PC-9 (cell line): ENCODE measurements around the gene MT2A. TPM values are rescaled to one million over a fixed set of nuclear protein-coding genes. Genes with fewer than 3 reads are reported as not detected.

Experiments used
- BruUV-seq: library from RNA; stranded (reverse); fragments of 400-500 nt; replicated peaks from 2 replicates; lab custom pipeline; 2021; lab: Mats Ljungman, UMichigan
- CTCF ChIA-PET: fragments of 300-600 bp; sonication (Branson Sonifier 250); formaldehyde crosslinking; loops from one replicate; lab custom pipeline; 2022; ENCODE audit warnings: antibody characterized with exemption; lab: Charles Lee
- POLR2A ChIA-PET: fragments of 300-600 bp; sonication (Branson Sonifier 250); formaldehyde crosslinking; loops from one replicate; lab custom pipeline; 2022; ENCODE audit warnings: antibody characterized with exemption; ENCODE audit not compliant: unreplicated experiment; lab: Charles Lee
- DNase-seq, 2 experiments: peaks; one replicate each; pipeline versions ENCODE4 v3.0.0 to v3.0.0-alpha.2; 2015 to 2022; ENCODE audit warnings: mixed read lengths in 1 of 2
- H2AFZ ChIP-seq: fragments of 200-600 bp; sonication (generic); 2 replicates; pipeline ENCODE4 v1.8.1; 2017; ENCODE audit warnings: antibody characterized with exemption
- H3F3A ChIP-seq: fragments of 200-600 bp; sonication (generic); 2 replicates; pipeline ENCODE4 v1.8.1; 2017; ENCODE audit warnings: antibody characterized with exemption, mild to moderate bottlenecking, low read depth; ENCODE audit not compliant: insufficient read depth
- H3K27ac ChIP-seq: fragments of 200-600 bp; sonication (generic); 2 replicates; pipeline ENCODE4 v1.6.1; 2016; ENCODE audit warnings: mixed run types
- H3K27me3 ChIP-seq: fragments of 200-600 bp; sonication (generic); 2 replicates; pipeline ENCODE4 v1.6.1; 2016; ENCODE audit warnings: low read depth, mixed run types; ENCODE audit not compliant: insufficient read depth
- H3K36me3 ChIP-seq: fragments of 200-600 bp; sonication (generic); 2 replicates; pipeline ENCODE4 v1.6.1; 2016; ENCODE audit warnings: low read depth, mixed run types
- H3K4me1 ChIP-seq: fragments of 200-600 bp; sonication (generic); replicated peaks from 2 replicates; pipeline ENCODE4 v1.6.1; 2016; ENCODE audit warnings: mixed run types; ENCODE audit not compliant: insufficient read depth
- H3K4me2 ChIP-seq: fragments of 200-600 bp; sonication (generic); 2 replicates; pipeline ENCODE4 v1.6.1; 2017; ENCODE audit warnings: mixed run types
- H3K4me3 ChIP-seq: fragments of 200-600 bp; sonication (generic); 2 replicates; pipeline ENCODE4 v1.6.1; 2016; ENCODE audit warnings: mixed run types
- H3K79me2 ChIP-seq: fragments of 200-600 bp; sonication (generic); 2 replicates; pipeline ENCODE4 v1.6.1; 2017; ENCODE audit warnings: low read depth, mixed run types
- H3K9me2 ChIP-seq: fragments of 200-600 bp; sonication (generic); 2 replicates; pipeline ENCODE4 v1.8.1; 2017; ENCODE audit warnings: mild to moderate bottlenecking; ENCODE audit not compliant: insufficient read depth
- H3K9me3 ChIP-seq: fragments of 200-600 bp; sonication (generic); 2 replicates; pipeline ENCODE4 v1.8.1; 2016; ENCODE audit warnings: low read depth; ENCODE audit not compliant: insufficient read depth
- H4K20me1 ChIP-seq: fragments of 200-600 bp; sonication (generic); 2 replicates; pipeline ENCODE4 v1.8.1; 2017; ENCODE audit not compliant: insufficient read depth
- EZH2 ChIP-seq: fragments of 200-600 bp; sonication (generic); IDR thresholded peaks from 2 replicates; pipeline ENCODE4 v1.8.0; 2017; ENCODE audit warnings: antibody characterized with exemption, low read depth
- intact Hi-C: fragments of 100-400 bp; cut with micrococcal nuclease; formaldehyde crosslinking; loops from one replicate; pipeline ENCODE4 v1.10.0; 2022; ENCODE audit not compliant: unreplicated experiment
- total RNA-seq: library from RNA; stranded (reverse); gene quantifications from 2 replicates; pipeline ENCODE4 v1.2.3, GENCODE V29; 2021
- TF ChIP-seq, protein P1 (sequence below): fragments of 200-600 bp; sonication (generic); conservative IDR thresholded peaks from 2 replicates; pipeline ENCODE4 v1.6.1; 2017; ENCODE audit warnings: mixed run types, antibody characterized with exemption, mild to moderate bottlenecking, moderate library complexity

Gene MT2A
- total RNA-seq, 1 experiment from 2014 or later: 203 TPM

DNA sequence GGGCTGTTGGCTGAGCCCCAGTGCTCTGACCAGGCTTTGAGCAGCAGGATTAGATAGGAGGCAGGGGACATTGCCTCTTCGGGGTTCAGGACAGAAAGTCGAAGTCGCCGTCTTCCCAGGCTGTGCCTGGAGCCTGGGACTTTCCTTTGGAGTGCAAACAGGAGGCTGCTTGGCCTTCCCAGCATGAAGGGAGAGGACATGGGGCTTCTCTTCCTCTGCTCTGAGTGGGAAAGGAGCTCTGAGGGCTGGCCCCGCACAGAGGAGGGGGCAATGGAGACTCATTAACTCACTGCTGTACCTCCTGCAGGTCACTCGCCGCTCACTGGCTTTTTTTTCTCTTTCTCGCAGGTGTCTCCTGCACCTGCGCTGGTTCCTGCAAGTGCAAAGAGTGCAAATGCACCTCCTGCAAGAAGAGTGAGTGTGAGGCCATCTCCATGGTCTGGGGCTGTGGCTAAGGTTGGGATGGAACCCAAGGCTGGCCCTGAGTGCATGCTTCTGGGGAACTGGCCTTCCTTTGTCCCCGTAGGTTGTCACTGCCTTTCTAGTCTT lies 50.0 kb downstream of the MT2A start:
- Histone ChIP-seq H3K4me1 (peaks cover 17% of the 10 kb centered on the region), H3K9me3 (no peaks in the 10 kb centered on the region), H3K4me2 (peak overlapping the region; percentile 82), H3F3A (peaks cover 17% of the 10 kb centered on the region; the same call in 1 of the 2 replicates), H4K20me1 (no peaks in the 10 kb centered on the region), H3K36me3 (no peaks in the 10 kb centered on the region), H3K27ac (no peak overlapping the region), H3K4me3 (peak overlapping the region; percentile 55), H3K9me2 (no peaks in the 10 kb centered on the region), H3K27me3 (peaks cover 11% of the 10 kb centered on the region), H2AFZ (no peak overlapping the region), H3K79me2 (no peaks in the 10 kb centered on the region)
- TF ChIP-seq, protein P1, sequence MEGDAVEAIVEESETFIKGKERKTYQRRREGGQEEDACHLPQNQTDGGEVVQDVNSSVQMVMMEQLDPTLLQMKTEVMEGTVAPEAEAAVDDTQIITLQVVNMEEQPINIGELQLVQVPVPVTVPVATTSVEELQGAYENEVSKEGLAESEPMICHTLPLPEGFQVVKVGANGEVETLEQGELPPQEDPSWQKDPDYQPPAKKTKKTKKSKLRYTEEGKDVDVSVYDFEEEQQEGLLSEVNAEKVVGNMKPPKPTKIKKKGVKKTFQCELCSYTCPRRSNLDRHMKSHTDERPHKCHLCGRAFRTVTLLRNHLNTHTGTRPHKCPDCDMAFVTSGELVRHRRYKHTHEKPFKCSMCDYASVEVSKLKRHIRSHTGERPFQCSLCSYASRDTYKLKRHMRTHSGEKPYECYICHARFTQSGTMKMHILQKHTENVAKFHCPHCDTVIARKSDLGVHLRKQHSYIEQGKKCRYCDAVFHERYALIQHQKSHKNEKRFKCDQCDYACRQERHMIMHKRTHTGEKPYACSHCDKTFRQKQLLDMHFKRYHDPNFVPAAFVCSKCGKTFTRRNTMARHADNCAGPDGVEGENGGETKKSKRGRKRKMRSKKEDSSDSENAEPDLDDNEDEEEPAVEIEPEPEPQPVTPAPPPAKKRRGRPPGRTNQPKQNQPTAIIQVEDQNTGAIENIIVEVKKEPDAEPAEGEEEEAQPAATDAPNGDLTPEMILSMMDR: no peak
- TF ChIP-seq EZH2: no peak
- BruUV-seq: no TSS peak
- intact Hi-C loops: no loop called here
- ChIA-PET POLR2A (no interaction called here), CTCF (no interaction called here)
- no peak for DNase-seq

Other genes with a start within 250 kb of the MT2A start
- gene AMFR, start 183.0 kb upstream of the MT2A start, total RNA-seq: 89.4 and 132 TPM in 2 replicates
- 139 and 171 TPM in 2 replicates for gene NUDT21, start 157.3 kb upstream of the MT2A start, total RNA-seq
- 24.8 and 30.0 TPM in 2 replicates for gene OGFOD1, start 157.0 kb upstream of the MT2A start, total RNA-seq
- 56.3 and 77.8 TPM in 2 replicates for gene BBS2, start 88.6 kb upstream of the MT2A start, total RNA-seq
- gene MT4, start 43.5 kb upstream of the MT2A start, total RNA-seq: not detected in 2 replicates
- not detected in 2 replicates for gene MT3, start 19.1 kb upstream of the MT2A start, total RNA-seq
- 22.0 and 22.2 TPM in 2 replicates for gene MT1E, start 17.2 kb downstream of the MT2A start, total RNA-seq
- gene MT1M, start 24.1 kb downstream of the MT2A start, total RNA-seq: not detected in 2 replicates
- 16.9 and 23.5 TPM in 2 replicates for gene MT1A, start 30.1 kb downstream of the MT2A start, total RNA-seq
- gene MT1B, start 43.3 kb downstream of the MT2A start, total RNA-seq: not detected in 2 replicates
- gene MT1F, start 49.4 kb downstream of the MT2A start, total RNA-seq: 4.0 and 10.3 TPM in 2 replicates
- gene MT1G, start 59.5 kb downstream of the MT2A start, total RNA-seq: not detected in 2 replicates
- not detected in 2 replicates for gene MT1H, start 61.2 kb downstream of the MT2A start, total RNA-seq
- gene MT1X, start 73.9 kb downstream of the MT2A start, total RNA-seq: 18.9 and 41.2 TPM in 2 replicates
- gene NUP93, start 121.5 kb downstream of the MT2A start, total RNA-seq: 74.7 and 92.4 TPM in 2 replicates